GM23338 (cell line): ENCODE measurements around the gene POLR1A. TPM values are rescaled to one million over a fixed set of nuclear protein-coding genes. Genes with fewer than 3 reads are reported as not detected.

Experiments used
- ATAC-seq: fragments of 200-7000 bp; cut with Tn5 transposase; 3 replicates; pipeline ENCODE4 v1.9.1; 2020
- DNase-seq: peaks from one replicate; pipeline ENCODE4 v3.0.0-alpha.2; 2015; ENCODE audit warnings: low spot score
- H2AFZ ChIP-seq: fragments of 200-600 bp; sonication (generic); 2 replicates; pipeline ENCODE4 v1.8.0; 2016; ENCODE audit warnings: antibody characterized with exemption, mild to moderate bottlenecking, moderate library complexity
- H3F3A ChIP-seq: fragments of 200-600 bp; sonication (generic); replicated peaks from 2 replicates; pipeline ENCODE4 v1.8.0; 2017; ENCODE audit warnings: antibody characterized with exemption, mixed run types, low read depth
- H3K27ac ChIP-seq: fragments of 200-600 bp; sonication (generic); 2 replicates; pipeline ENCODE4 v1.6.1; 2016; ENCODE audit warnings: low read depth
- H3K27me3 ChIP-seq: fragments of 200-600 bp; sonication (generic); 2 replicates; pipeline ENCODE4 v1.8.0; 2016; ENCODE audit warnings: mild to moderate bottlenecking, mixed run types, moderate library complexity; ENCODE audit not compliant: insufficient read depth
- H3K36me3 ChIP-seq: fragments of 200-600 bp; sonication (generic); 2 replicates; pipeline ENCODE4 v1.8.0; 2016; ENCODE audit warnings: mild to moderate bottlenecking; ENCODE audit not compliant: insufficient read depth
- H3K4me1 ChIP-seq: fragments of 200-600 bp; sonication (generic); 2 replicates; pipeline ENCODE4 v1.8.0; 2016; ENCODE audit warnings: mild to moderate bottlenecking, moderate library complexity; ENCODE audit not compliant: insufficient read depth
- H3K4me2 ChIP-seq: fragments of 200-600 bp; sonication (generic); 2 replicates; pipeline ENCODE4 v1.7.1; 2017; ENCODE audit warnings: mixed run types
- H3K4me3 ChIP-seq: fragments of 200-600 bp; sonication (generic); 2 replicates; pipeline ENCODE4 v1.6.1; 2016; ENCODE audit warnings: mixed run types
- H3K79me2 ChIP-seq: fragments of 200-600 bp; sonication (generic); replicated peaks from 2 replicates; pipeline ENCODE4 v1.8.0; 2017; ENCODE audit warnings: mild to moderate bottlenecking; ENCODE audit not compliant: insufficient read depth
- H3K9me2 ChIP-seq: fragments of 200-600 bp; sonication (generic); 2 replicates; pipeline ENCODE4 v1.8.0; 2017; ENCODE audit not compliant: insufficient read depth
- H4K20me1 ChIP-seq: fragments of 200-600 bp; sonication (generic); replicated peaks from 2 replicates; pipeline ENCODE4 v1.8.0; 2017; ENCODE audit warnings: mild to moderate bottlenecking; ENCODE audit not compliant: insufficient read depth
- H3K27ac Mint-ChIP-seq: 2 replicates; pipeline ENCODE4 v1.8.0; 2020; ENCODE audit warnings: inconsistent platforms, mild to moderate bottlenecking, moderate library complexity, mixed read lengths
- H3K27me3 Mint-ChIP-seq: 3 replicates; pipeline ENCODE4 v1.8.0; 2022; ENCODE audit warnings: low read depth, mild to moderate bottlenecking, moderate library complexity, mixed read lengths, inconsistent platforms; ENCODE audit not compliant: insufficient read depth, poor library complexity
- H3K36me3 Mint-ChIP-seq: 3 replicates; pipeline ENCODE4 v1.8.0; 2021; ENCODE audit warnings: low read depth, mild to moderate bottlenecking, inconsistent platforms, moderate library complexity, mixed read lengths
- H3K4me1 Mint-ChIP-seq: 3 replicates; pipeline ENCODE4 v1.8.0; 2020; ENCODE audit warnings: mild to moderate bottlenecking, inconsistent platforms, mixed read lengths
- H3K4me3 Mint-ChIP-seq: 3 replicates; pipeline ENCODE4 v1.8.0; 2021; ENCODE audit warnings: moderate library complexity, mild to moderate bottlenecking, inconsistent platforms, mixed read lengths
- H3K9me3 Mint-ChIP-seq: 3 replicates; pipeline ENCODE4 v1.8.0; 2020; ENCODE audit warnings: moderate library complexity, mild to moderate bottlenecking, inconsistent platforms, mixed read lengths
- CREB1 ChIP-seq: fragments of 250-450 bp; sonication (Bioruptor Pico); IDR thresholded peaks from 2 replicates; pipeline ENCODE4 v1.5.0; 2020; ENCODE audit warnings: low read depth, mild to moderate bottlenecking, moderate library complexity
- EZH2 ChIP-seq: fragments of 200-600 bp; sonication (generic); IDR thresholded peaks from one replicate; pipeline ENCODE4 v1.8.0; 2017; ENCODE audit warnings: antibody characterized with exemption, mild to moderate bottlenecking, low read depth; ENCODE audit not compliant: unreplicated experiment
- JUNB ChIP-seq: IDR thresholded peaks from one replicate; pipeline ENCODE4 v1.6.1; 2016; ENCODE audit warnings: antibody characterized with exemption; ENCODE audit not compliant: unreplicated experiment
- NANOG ChIP-seq: IDR thresholded peaks from 2 replicates; pipeline ENCODE4 v1.6.1; 2016; ENCODE audit warnings: antibody characterized with exemption, borderline replicate concordance
- POLR2AphosphoS5 ChIP-seq: IDR thresholded peaks from 2 replicates; pipeline ENCODE4 v1.6.1; 2016; ENCODE audit warnings: antibody characterized with exemption, low read depth
- REST ChIP-seq: IDR thresholded peaks from one replicate; pipeline ENCODE4 v1.6.1; 2018; ENCODE audit warnings: antibody characterized with exemption; ENCODE audit not compliant: unreplicated experiment
- STAT1 ChIP-seq: IDR thresholded peaks from one replicate; pipeline ENCODE4 v1.6.1; 2016; ENCODE audit warnings: antibody characterized with exemption; ENCODE audit not compliant: unreplicated experiment
- ZNF331 ChIP-seq: fragments of 250-450 bp; sonication (Bioruptor Pico); IDR thresholded peaks from 2 replicates; pipeline ENCODE4 v1.5.0; 2020; ENCODE audit warnings: low read depth, mild to moderate bottlenecking, moderate library complexity
- ZNF462 ChIP-seq: fragments of 250-450 bp; sonication (Bioruptor Pico); IDR thresholded peaks from 2 replicates; pipeline ENCODE4 v1.5.0; 2020; ENCODE audit warnings: mild to moderate bottlenecking, moderate library complexity
- polyA plus RNA-seq: library from polyadenylated mRNA; unstranded; fragments of >200 nt; fragmentation: Nextera tagmentation; extraction: Ambion mirVana; gene quantifications from 2 replicates; pipeline ENCODE4 v1.2.1, GENCODE V29; 2016
- total RNA-seq: library from RNA; depleted of rRNA; stranded (reverse); fragments of >200 nt; shearing (Covaris generic); gene quantifications from 2 replicates; pipeline ENCODE4 v1.2.3, GENCODE V29; 2014

Gene POLR1A
- total and polyA plus RNA-seq, 2 experiments from 2014 or later, result 13.8 to 43.2 TPM

- DNase-seq (no peak), ATAC-seq (no peak)
- Histone ChIP-seq H2AFZ (no peak overlapping the region), H3K4me2 (no peak overlapping the region), H4K20me1 (no peaks in the 10 kb centered on the region), H3K4me3 (no peak overlapping the region), H3K79me2 (no peaks in the 10 kb centered on the region), H3K9me2 (no peaks in the 10 kb centered on the region), H3K36me3 (no peaks in the 10 kb centered on the region), H3K4me1 (peaks cover 8% of the 10 kb centered on the region; the same call in 1 of the 2 replicates), H3F3A (no peaks in the 10 kb centered on the region), H3K27ac (no peak overlapping the region), H3K27me3 (no peaks in the 10 kb centered on the region)
- Mint-ChIP-seq H3K9me3 (no peaks in the 10 kb centered on the region), H3K27ac (no peak overlapping the region), H3K4me1 (peaks cover 4% of the 10 kb centered on the region; the same call in 2 of the 3 replicates), H3K27me3 (no peaks in the 10 kb centered on the region), H3K36me3 (no peaks in the 10 kb centered on the region), H3K4me3 (no peak overlapping the region)
- no peak for TF ChIP-seq POLR2AphosphoS5
- TF ChIP-seq JUNB, result no peak
- no peak for TF ChIP-seq REST
- TF ChIP-seq CREB1 (CRISPR knock-in tag), result no peak
These were observed 111.3 kb downstream of the POLR1A start for GRCh38 chr2:85994421-85994777.

- H3K9me3 Mint-ChIP-seq, result no peaks in the 10 kb centered on the region
- H3K36me3 ChIP-seq, result no peaks in the 10 kb centered on the region
- no peak overlapping the region for H3K27ac ChIP-seq
- H3K79me2 ChIP-seq, result no peaks in the 10 kb centered on the region
- H3K27me3 ChIP-seq, result no peaks in the 10 kb centered on the region
- H3K4me1 ChIP-seq, result no peaks in the 10 kb centered on the region
- H2AFZ ChIP-seq, result no peak overlapping the region
- H3K27me3 Mint-ChIP-seq, result no peaks in the 10 kb centered on the region
- no peaks in the 10 kb centered on the region for H3K9me2 ChIP-seq
- H3K4me3 Mint-ChIP-seq, result no peak overlapping the region
- DNase-seq, result no peak
- no peak overlapping the region for H3K4me3 ChIP-seq
- H3K4me1 Mint-ChIP-seq, result no peaks in the 10 kb centered on the region
- no peak overlapping the region for H3K27ac Mint-ChIP-seq
- no peaks in the 10 kb centered on the region for H3F3A ChIP-seq
- ATAC-seq, result no peak
- no peak overlapping the region for H3K4me2 ChIP-seq
- H3K36me3 Mint-ChIP-seq, result no peaks in the 10 kb centered on the region
- no peaks in the 10 kb centered on the region for H4K20me1 ChIP-seq
- TF ChIP-seq CREB1 (CRISPR knock-in tag) (no peak), NANOG (no peak), EZH2 (no peak), JUNB (no peak), STAT1 (no peak), ZNF331 (no peak), REST (no peak), ZNF462 (CRISPR knock-in tag) (no peak)
These were observed 113.1 kb downstream of the POLR1A start for GRCh38 chr2:85992611-85993010.
